Muscle of back (tissue), 11 donors: ENCODE results near the gene GSE1. TPM values are rescaled to one million over a fixed set of nuclear protein-coding genes. Genes with fewer than 3 reads are reported as not detected.
A peak's percentile ranks its signal among the peaks of the same experiment; 100 is the strongest.

Source experiments
- DNase-seq, 3 donors: peaks; one replicate each; pipeline versions ENCODE4 v3.0.0 to v3.0.0-alpha.2; 2013
- polyA plus RNA-seq, 10 donors: library from polyadenylated mRNA; unstranded; fragments of 120-200 nt; gene quantifications; one replicate each; pipeline ENCODE4 v1.2.1, GENCODE V29; 2013; ENCODE audit not compliant: insufficient read length in 10 of 10

GSE1 gene
- polyA plus RNA-seq, 10 donors: 40.0 to 55.2 (median 46.3) TPM

GRCh38 chr16:85697431-85697830 lies 84.3 kb downstream of the GSE1 start:
- DNase-seq: no peak

DNA sequence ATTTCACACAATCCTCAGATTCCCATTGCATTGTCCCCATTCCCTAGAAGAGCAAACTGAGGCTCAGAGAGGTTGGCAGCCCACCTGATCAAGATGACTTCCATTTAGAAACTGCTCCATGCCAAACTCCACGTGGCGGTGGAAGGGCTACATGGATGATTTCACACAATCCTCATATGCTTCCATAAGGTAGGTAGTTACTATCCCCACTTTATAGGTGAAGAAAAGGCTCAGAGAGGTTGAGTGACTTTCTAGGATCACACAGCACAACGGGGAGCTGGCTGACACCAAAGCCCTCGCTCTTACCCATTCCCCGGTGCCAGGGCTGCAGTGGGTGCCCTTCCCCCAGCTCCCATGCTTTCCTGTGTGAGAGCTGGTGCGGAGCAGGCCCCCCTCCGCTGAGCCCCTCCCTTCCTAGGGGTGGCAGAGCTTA lies 85.4 kb downstream of the GSE1 start:
- no peak for DNase-seq

- no peak for DNase-seq
Observed at GRCh38 chr16:85698935-85699558, 85.9 kb downstream of the GSE1 start.

DNA sequence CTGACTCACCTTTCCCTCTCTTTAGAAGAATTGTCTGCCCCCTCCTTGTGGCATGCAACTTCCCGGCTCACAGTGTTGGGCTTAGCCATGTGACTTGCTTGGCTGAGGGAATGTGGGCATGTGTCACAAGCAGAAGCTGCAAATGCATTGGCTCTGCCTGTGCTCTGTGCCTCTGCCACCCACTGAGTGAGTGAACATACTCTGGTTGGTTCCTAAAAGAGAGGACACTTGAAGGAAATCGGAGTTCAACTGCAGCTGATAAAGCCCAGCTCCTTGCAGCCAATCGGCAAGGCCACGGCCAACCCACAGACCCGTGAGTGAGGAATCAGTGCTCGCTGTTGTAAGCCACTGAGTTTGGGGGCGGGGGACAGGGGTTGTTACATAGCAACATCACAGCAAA lies 86.5 kb downstream of the GSE1 start:
- DNase-seq: no peak

DNA sequence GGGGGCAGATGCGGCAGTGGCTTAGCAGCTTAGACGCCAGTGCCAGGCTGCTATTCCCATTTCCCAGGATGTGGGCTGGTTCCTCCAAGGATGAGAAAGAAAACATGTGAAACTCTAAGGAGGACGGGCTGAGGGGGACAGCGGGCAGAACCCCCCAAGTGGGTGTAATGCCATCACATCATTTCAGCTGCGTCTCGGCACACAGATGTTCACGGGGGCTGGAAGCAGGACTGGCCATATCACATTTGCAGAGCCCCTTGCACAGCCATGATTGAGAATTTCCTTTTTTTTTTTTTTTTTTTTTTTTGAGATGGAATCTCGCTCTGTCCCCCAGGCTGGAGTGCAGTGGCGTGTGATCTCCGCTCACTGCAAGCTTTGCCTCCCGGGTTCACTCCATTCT lies 90.9 kb downstream of the GSE1 start:
- no peak for DNase-seq

GRCh38 chr16:85704900-85705846 lies 92.1 kb downstream of the GSE1 start:
- no peak for DNase-seq

GRCh38 chr16:85706449-85707034 lies 93.4 kb downstream of the GSE1 start:
- DNase-seq: no peak

- DNase-seq: no peak
Observed at GRCh38 chr16:85707528-85708095, 94.5 kb downstream of the GSE1 start.

- no peak for DNase-seq
Observed at GRCh38 chr16:85708338-85708737, 95.2 kb downstream of the GSE1 start.

GRCh38 chr16:85709766-85710585 lies 96.9 kb downstream of the GSE1 start:
- no peak for DNase-seq

DNA sequence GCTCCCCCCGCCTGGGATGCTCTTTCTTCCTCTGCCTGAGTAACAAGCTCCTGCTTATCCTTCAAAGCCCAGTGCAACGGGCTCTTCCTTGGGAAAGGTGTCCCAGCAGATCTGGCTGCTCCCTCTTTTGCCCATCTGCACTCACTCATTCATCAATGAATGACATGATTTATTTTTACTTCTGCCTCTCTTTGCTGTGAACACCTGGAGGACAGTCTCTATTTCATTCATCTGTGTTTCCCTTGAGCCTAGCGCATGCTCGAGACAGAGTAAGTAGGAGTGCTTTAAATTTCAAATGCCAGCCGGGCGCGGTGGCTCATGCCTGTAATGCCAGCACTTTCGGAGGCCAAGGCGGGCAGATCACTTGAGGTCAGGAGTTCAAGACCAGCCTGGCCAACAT lies 97.6 kb downstream of the GSE1 start:
- no peak for DNase-seq

- no peak for DNase-seq
Observed at GRCh38 chr16:85711982-85712587, 99.0 kb downstream of the GSE1 start.

DNA sequence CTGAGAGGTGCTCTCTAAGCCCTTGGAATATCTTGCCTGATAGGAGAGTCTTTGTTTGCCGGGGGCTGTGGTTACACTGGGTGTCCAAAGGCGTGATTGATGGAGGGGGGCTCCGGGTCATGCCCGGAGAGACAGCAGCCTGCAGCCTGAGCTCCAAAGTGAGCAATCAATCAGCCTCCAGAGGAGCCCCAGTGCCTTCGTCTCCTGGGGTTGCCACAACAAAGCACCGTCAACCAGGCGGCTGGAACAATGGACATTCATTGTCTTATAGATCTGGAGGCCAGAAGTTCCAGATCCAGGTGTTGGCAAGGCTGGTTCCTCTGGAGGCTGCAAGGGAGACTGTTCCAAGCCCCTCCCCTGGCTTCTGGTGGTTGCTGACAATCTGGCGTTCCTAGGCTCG lies 99.7 kb downstream of the GSE1 start:
- no peak for DNase-seq

GRCh38 chr16:85715169-85716021 lies 102.3 kb downstream of the GSE1 start:
- peak; percentile 38 to 88 (median 54) for DNase-seq

DNA sequence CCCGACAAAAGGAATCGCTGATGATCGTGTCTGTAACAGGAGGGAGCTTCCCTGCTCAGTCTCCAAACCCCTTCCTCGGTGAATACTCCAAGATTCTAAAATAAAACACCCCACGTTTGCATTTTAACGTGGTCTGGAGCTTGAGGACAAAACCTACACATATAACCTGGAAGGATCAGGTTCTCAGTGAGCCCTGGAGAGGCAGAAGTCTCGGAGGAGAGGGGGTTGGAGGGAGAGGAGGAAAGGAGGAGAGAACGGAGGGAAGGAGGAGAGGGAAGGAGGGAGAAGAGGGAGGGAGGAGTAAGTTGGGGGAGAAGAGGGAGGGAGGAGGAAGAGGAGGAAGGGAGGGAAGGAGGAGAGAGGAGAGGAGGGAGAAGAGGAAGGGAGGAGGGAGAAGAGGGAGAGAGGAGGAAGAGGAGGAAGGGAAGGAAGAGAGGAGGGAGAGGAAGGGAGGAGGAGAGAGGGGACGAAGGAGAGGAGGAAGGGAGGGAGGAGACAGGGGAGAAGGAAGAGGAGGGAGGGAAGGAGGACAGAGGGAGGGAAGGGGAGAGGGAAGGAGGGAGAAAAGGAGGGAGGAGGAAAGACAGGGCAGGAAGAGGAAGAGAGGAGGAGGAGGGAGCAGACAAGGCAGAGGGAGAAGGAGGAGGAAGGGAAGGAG lies 103.0 kb downstream of the GSE1 start:
- peak in 1 of 3 donors; percentile 65 for DNase-seq

GRCh38 chr16:85716680-85717038 lies 103.5 kb downstream of the GSE1 start:
- no peak for DNase-seq

- DNase-seq: peak; percentile 35 to 80 (median 69)
Observed at GRCh38 chr16:85717393-85718152, 104.5 kb downstream of the GSE1 start.

DNA sequence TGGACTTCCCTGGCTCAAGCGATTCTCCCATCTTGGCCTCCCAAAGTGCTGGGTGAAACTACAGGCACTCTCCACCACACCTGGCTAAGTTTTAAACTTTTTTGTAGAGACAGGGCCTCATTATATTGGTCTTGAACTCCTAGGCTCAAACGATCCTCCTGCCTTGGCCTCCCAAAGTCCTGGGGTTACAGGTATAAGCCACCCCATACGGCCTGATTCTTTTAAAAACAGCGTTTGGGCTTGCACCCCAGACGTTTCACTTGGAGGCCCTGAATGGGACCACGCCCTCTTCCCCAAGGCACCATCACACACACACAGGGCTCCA lies 105.0 kb downstream of the GSE1 start:
- no peak for DNase-seq

DNA sequence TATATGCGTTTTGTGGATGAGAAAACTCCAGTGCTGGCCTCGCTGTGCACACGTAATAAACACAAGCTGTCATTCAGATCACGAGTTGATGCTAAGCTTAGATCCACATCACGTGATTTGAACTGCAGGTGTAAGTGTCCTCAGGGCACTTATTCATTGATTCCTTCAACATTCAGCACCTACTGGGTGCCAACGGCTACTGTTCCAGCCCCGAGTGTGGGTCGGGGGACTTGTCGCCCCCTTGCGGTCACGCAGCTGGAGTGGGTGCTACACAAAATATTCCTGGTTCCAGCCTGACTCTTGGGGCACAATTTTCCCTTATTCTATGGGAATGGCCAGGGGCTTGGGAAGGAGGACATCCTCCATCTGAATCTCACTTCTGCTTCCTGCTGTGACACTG lies 105.6 kb downstream of the GSE1 start:
- no peak for DNase-seq
